HL-60 (cell line): ENCODE results near the gene GABRB1.

ENCODE experiments used
- CTCF ChIP-seq: IDR thresholded peaks from one replicate; pipeline ENCODE4 v1.5.1; 2011; ENCODE audit warnings: low read length, control low read depth, inconsistent platforms; ENCODE audit not compliant: insufficient read depth
- GABPA ChIP-seq: IDR thresholded peaks from 2 replicates; pipeline ENCODE4 v1.6.1; 2012; ENCODE audit warnings: low read depth
- POLR2AphosphoS5 ChIP-seq: IDR thresholded peaks from 2 replicates; pipeline ENCODE4 v1.6.1; 2012; ENCODE audit warnings: low read depth
- REST ChIP-seq: IDR thresholded peaks from 2 replicates; pipeline ENCODE4 v1.6.1; 2012; ENCODE audit warnings: low read depth; ENCODE audit not compliant: insufficient replicate concordance

DNA sequence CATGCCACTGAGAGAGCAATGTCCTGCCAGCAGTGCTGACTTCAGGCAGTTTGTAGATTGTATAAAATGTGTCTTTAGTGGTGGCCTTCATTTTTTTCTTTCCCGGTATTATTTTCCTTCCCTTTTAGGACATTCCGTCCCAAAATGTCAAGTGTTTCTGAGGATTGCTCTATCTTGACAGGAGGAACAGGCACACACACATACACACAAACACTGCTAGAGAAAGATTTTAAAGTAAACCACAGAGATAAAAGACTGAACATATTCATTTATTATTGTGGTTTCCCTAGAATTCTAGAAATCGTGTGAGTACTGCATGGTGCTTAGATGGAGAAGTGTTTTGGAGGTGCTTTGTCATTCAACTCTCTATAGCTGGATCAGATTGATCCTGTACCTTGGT is 111.9 kb downstream of the GABRB1 start:
- no peak for TF ChIP-seq REST
- no peak for TF ChIP-seq CTCF
- TF ChIP-seq POLR2AphosphoS5: no peak
- TF ChIP-seq GABPA: no peak
